ENCODE results near the gene CDH8.

GRCh38 chr16:61812251-61812650 is 224.0 kb downstream of the CDH8 start:
- no peak for TF ChIP-seq JUN (IDR thresholded peaks at IDR 0.05)
- no peak for TF ChIP-seq CTCF (IDR thresholded peaks at IDR 0.05)
- TF ChIP-seq REST (IDR thresholded peaks at IDR 0.05) = no peak
- TF ChIP-seq CHD2 (IDR thresholded peaks at IDR 0.05; ENCODE audit: low read length, partially characterized antibody) = no peak
- TF ChIP-seq RFX5 (IDR thresholded peaks at IDR 0.05) = no peak
- no peak for TF ChIP-seq RARB (CRISPR knock-in tag; IDR thresholded peaks at IDR 0.05)
- no peak for TF ChIP-seq GATA3 (IDR thresholded peaks at IDR 0.05; ENCODE audit: borderline replicate concordance)
- no peak for TF ChIP-seq CBX2 (IDR thresholded peaks at IDR 0.05; ENCODE audit: borderline replicate concordance, low read depth)
- no peak for TF ChIP-seq KDM1A (IDR thresholded peaks at IDR 0.05; ENCODE audit: low read depth)
- TF ChIP-seq EP300 (IDR thresholded peaks at IDR 0.05) = no peak
